Retina (tissue), 1 donor: ENCODE results near the gene LDLRAD3.
"Not testable (repeated sequence)": the region's sequence is repeated elsewhere in the genome, so short reads cannot be mapped to it uniquely, and the experiment has no call there.

ENCODE experiments used
- DNase-seq: peaks from one replicate; pipeline ENCODE4 v3.0.0-alpha.2; 2016

The LDLRAD3 gene

GRCh38 chr11:35943713-35944502 is at the start of gene LDLRAD3:
LDLRAD3 (plus strand) TSS chr11:35944062; CDS start chr11:35944099, 37 bp downstream.
- DNase-seq = peak; percentile 84

GRCh38 chr11:35897019-35897418 is 46.8 kb upstream of the LDLRAD3 start:
- DNase-seq = no peak

- DNase-seq = no peak
Observed at GRCh38 chr11:35902961-35903360, 40.9 kb upstream of the LDLRAD3 start.

GRCh38 chr11:35905646-35906276 is 38.1 kb upstream of the LDLRAD3 start:
- peak; percentile 28 for DNase-seq

- no peak for DNase-seq
Observed at GRCh38 chr11:35906277-35906661, 37.6 kb upstream of the LDLRAD3 start.

GRCh38 chr11:35906681-35907080 is 37.2 kb upstream of the LDLRAD3 start:
- no peak for DNase-seq

GRCh38 chr11:35907648-35908431 is 36.0 kb upstream of the LDLRAD3 start:
- DNase-seq = no peak

GRCh38 chr11:35908432-35908771 is 35.5 kb upstream of the LDLRAD3 start:
- not testable (repeated sequence) for DNase-seq

GRCh38 chr11:35909511-35910265 is 34.2 kb upstream of the LDLRAD3 start:
- DNase-seq = no peak

GRCh38 chr11:35911013-35911412 is 32.8 kb upstream of the LDLRAD3 start:
- DNase-seq = no peak

- no peak for DNase-seq
Observed at GRCh38 chr11:35911616-35912165, 32.2 kb upstream of the LDLRAD3 start.

- not testable (repeated sequence) for DNase-seq
Observed at GRCh38 chr11:35912436-35912835, 31.4 kb upstream of the LDLRAD3 start.

- DNase-seq = no peak
Observed at GRCh38 chr11:35912883-35913624, 30.8 kb upstream of the LDLRAD3 start.

- no peak for DNase-seq
Observed at GRCh38 chr11:35914816-35915215, 29.0 kb upstream of the LDLRAD3 start.

GRCh38 chr11:35916270-35916669 is 27.6 kb upstream of the LDLRAD3 start:
- DNase-seq = no peak

- no peak for DNase-seq
Observed at GRCh38 chr11:35917676-35918075, 26.2 kb upstream of the LDLRAD3 start.

- DNase-seq = no peak
Observed at GRCh38 chr11:35918716-35919115, 25.1 kb upstream of the LDLRAD3 start.

GRCh38 chr11:35919244-35919643 is 24.6 kb upstream of the LDLRAD3 start:
- peak; percentile 41 for DNase-seq

GRCh38 chr11:35923452-35923851 is 20.4 kb upstream of the LDLRAD3 start:
- no peak for DNase-seq

GRCh38 chr11:35924811-35925210 is 19.1 kb upstream of the LDLRAD3 start:
- no peak for DNase-seq

- no peak for DNase-seq
Observed at GRCh38 chr11:35927104-35927503, 16.8 kb upstream of the LDLRAD3 start.

- DNase-seq = no peak
Observed at GRCh38 chr11:35927682-35928081, 16.2 kb upstream of the LDLRAD3 start.
